ENCODE data around the gene HCN2.

DNA sequence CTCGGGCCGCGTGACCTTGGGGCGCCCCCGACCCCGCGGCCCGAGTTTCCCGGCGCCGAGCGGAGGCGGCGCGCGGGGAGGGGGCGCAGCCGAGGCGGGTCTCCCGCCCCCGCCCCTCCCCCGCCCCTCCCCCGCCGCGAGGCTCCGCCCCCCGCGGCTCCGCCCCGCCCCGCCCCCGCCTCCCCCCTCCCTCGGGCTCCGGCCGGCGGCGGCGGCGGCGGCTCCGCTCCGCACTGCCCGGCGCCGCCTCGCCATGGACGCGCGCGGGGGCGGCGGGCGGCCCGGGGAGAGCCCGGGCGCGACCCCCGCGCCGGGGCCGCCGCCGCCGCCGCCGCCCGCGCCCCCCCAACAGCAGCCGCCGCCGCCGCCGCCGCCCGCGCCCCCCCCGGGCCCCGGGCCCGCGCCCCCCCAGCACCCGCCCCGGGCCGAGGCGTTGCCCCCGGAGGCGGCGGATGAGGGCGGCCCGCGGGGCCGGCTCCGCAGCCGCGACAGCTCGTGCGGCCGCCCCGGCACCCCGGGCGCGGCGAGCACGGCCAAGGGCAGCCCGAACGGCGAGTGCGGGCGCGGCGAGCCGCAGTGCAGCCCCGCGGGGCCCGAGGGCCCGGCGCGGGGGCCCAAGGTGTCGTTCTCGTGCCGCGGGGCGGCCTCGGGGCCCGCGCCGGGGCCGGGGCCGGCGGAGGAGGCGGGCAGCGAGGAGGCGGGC lies at the start of gene HCN2:
- TF ChIP-seq, protein P1, sequence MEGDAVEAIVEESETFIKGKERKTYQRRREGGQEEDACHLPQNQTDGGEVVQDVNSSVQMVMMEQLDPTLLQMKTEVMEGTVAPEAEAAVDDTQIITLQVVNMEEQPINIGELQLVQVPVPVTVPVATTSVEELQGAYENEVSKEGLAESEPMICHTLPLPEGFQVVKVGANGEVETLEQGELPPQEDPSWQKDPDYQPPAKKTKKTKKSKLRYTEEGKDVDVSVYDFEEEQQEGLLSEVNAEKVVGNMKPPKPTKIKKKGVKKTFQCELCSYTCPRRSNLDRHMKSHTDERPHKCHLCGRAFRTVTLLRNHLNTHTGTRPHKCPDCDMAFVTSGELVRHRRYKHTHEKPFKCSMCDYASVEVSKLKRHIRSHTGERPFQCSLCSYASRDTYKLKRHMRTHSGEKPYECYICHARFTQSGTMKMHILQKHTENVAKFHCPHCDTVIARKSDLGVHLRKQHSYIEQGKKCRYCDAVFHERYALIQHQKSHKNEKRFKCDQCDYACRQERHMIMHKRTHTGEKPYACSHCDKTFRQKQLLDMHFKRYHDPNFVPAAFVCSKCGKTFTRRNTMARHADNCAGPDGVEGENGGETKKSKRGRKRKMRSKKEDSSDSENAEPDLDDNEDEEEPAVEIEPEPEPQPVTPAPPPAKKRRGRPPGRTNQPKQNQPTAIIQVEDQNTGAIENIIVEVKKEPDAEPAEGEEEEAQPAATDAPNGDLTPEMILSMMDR (IDR thresholded peaks at IDR 0.05): no peak
- TF ChIP-seq POLR2AphosphoS5 (IDR thresholded peaks at IDR 0.05): no peak
